H1 (cell line): ENCODE data around the gene TAS2R3. TPM values are rescaled to one million over a fixed set of nuclear protein-coding genes. Genes with fewer than 3 reads are reported as not detected.
A peak's percentile ranks its signal among the peaks of the same experiment; 100 is the strongest.

ENCODE experiments used
- ATF2 ChIP-seq: IDR thresholded peaks from 2 replicates; pipeline ENCODE4 v1.6.1; 2012; ENCODE audit warnings: low read length, inconsistent platforms
- BACH1 ChIP-seq: IDR thresholded peaks from 2 replicates; pipeline ENCODE4 v1.6.1; 2012; ENCODE audit warnings: low read length, improper control_type of control experiment
- BCL11A ChIP-seq, 2 experiments: IDR thresholded peaks; one replicate each; pipeline ENCODE4 v1.6.1; 2011; ENCODE audit warnings: low read depth in 2 of 2, low read length in 2 of 2, mild to moderate bottlenecking in 2 of 2
- CHD1 ChIP-seq: IDR thresholded peaks from 2 replicates; pipeline ENCODE4 v1.6.1; 2012; ENCODE audit warnings: low read depth, low read length, improper control_type of control experiment
- CHD2 ChIP-seq: IDR thresholded peaks from 2 replicates; pipeline ENCODE4 v1.6.1; 2012; ENCODE audit warnings: low read length, improper control_type of control experiment
- CTBP2 ChIP-seq: IDR thresholded peaks from 2 replicates; pipeline ENCODE4 v1.7.0; 2011; ENCODE audit warnings: borderline replicate concordance, mild to moderate bottlenecking, moderate library complexity, mixed read lengths, low read length; ENCODE audit not compliant: insufficient read depth, insufficient read length
- EP300 ChIP-seq, 2 experiments: IDR thresholded peaks; 1 replicate in 1 of 2; 2 replicates in 1 of 2; pipeline ENCODE4 v1.6.1; 2011 to 2012; ENCODE audit warnings: low read depth in 2 of 2, low read length in 2 of 2, mild to moderate bottlenecking in 2 of 2, borderline replicate concordance in 1 of 2, inconsistent platforms in 1 of 2, moderate library complexity in 1 of 2
- POLR2AphosphoS5 ChIP-seq: IDR thresholded peaks from 2 replicates; pipeline ENCODE4 v1.6.1; 2011; ENCODE audit warnings: low read depth, low read length
- POU5F1 ChIP-seq: IDR thresholded peaks from 2 replicates; pipeline ENCODE4 v1.6.1; 2011; ENCODE audit warnings: low read depth, mild to moderate bottlenecking, low read length, moderate library complexity
- RAD21 ChIP-seq, 2 experiments: IDR thresholded peaks in 1 of 2; conservative IDR thresholded peaks in 1 of 2; 2 replicates each; pipeline ENCODE4 v1.6.1; 2011; ENCODE audit warnings: low read depth in 2 of 2, low read length in 2 of 2, improper control_type of control experiment in 1 of 2, inconsistent platforms in 1 of 2, mild to moderate bottlenecking in 1 of 2, moderate library complexity in 1 of 2
- RBBP5 ChIP-seq: IDR thresholded peaks from 2 replicates; pipeline ENCODE4 v1.7.1; 2012; ENCODE audit warnings: low read depth, mild to moderate bottlenecking, inconsistent platforms, low read length, moderate library complexity, borderline replicate concordance
- SIN3A ChIP-seq, 2 experiments: IDR thresholded peaks in 1 of 2; conservative IDR thresholded peaks in 1 of 2; 2 replicates each; pipeline ENCODE4 v1.6.1; 2011 to 2012; ENCODE audit warnings: low read length in 2 of 2, improper control_type of control experiment in 1 of 2, low read depth in 1 of 2, mild to moderate bottlenecking in 1 of 2
- SIRT6 ChIP-seq: IDR thresholded peaks from one replicate; pipeline ENCODE4 v1.7.1; 2012; ENCODE audit warnings: low read length, inconsistent platforms
- SP1 ChIP-seq: IDR thresholded peaks from 2 replicates; pipeline ENCODE4 v1.6.1; 2011; ENCODE audit warnings: low read depth, low read length
- polyA plus RNA-seq, 7 experiments: library from polyadenylated mRNA; depleted of rRNA in 3 of 7; stranded (reverse) in 5 of 7; unstranded in 2 of 7; fragments of >200 nt in 5 of 7; fragments of 200-250 nt in 2 of 7; gene quantifications; 1 replicate in 5 of 7; 2 replicates in 1 of 7; 4 replicates in 1 of 7; pipeline versions ENCODE4 v1.2.1 to v1.2.3, GENCODE V29; 2011 to 2013; ENCODE audit warnings: missing spikeins in 2 of 7, mixed read lengths in 2 of 7
- total RNA-seq: library from RNA; stranded (reverse); fragmentation: NEBNext Ultra II Directional; extraction: Animal tissue kit (Norgen Biotek cat#: 25700); gene quantifications from 2 replicates; pipeline ENCODE4 v1.2.1, GENCODE V29; 2021
- TF ChIP-seq, protein P1 (sequence below): IDR thresholded peaks from 2 replicates; pipeline ENCODE4 v1.6.1; 2011; ENCODE audit warnings: low read depth, mild to moderate bottlenecking, low read length; ENCODE audit not compliant: insufficient read depth
- TF ChIP-seq, protein P2 (sequence below): IDR thresholded peaks from 2 replicates; pipeline ENCODE4 v1.6.1; 2011; ENCODE audit warnings: low read length, improper control_type of control experiment

TAS2R3 gene
- total and polyA plus RNA-seq, 2 of the 8 experiments (the other 6 are each of a cell fraction or from before 2014, with no cell fraction given) = 0.48 to 0.99 TPM

DNA sequence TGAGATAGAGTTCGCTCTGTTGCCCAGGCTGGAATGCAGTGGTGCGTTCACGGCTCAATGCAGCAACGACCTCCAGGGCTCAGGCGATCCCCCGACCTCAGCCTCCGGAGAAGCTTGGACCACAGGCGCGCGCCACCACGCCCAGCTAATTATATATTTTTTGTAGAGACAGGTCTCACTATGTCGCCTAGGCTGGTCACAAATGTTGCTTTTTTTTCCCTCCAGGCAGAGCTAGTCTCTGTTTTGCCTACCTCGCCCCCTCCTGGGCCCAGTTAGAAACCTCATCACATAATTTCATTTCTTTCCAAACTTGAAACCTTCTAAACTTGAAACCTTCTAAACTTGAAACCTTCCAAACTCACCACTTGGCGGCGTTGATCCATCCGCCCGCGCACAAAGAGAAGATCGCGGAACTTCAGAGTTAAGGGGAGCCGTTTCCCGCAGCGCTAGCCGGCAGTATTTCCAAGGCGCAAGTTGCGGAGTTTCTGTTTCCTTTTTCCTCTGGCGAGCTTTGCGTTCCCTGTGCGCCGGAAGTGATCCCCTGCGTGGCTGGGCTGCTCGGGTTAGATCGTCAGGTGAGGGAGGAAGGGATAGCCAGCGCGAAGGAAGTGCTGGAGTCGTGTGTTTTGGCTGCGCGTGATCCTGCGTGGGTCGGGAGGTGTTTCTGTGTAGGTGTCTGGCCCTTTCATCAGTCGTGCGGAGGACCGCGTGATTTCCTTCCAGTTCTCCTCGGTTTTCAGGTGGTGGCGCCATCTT lies 25.9 kb upstream of the TAS2R3 start, which contains the start of gene SSBP1 (continued):
- TF ChIP-seq ATF2 (peak; percentile 84), POU5F1 (no peak), BCL11A (IDR thresholded peaks at IDR 0.05; ENCODE audit: low read depth in 2 of 2, low read length in 2 of 2) (no peak), CTBP2 (no peak), CHD2 (peak; percentile 62), SIN3A (conservative IDR thresholded peaks at IDR 0.05 in 1 of 2, IDR thresholded peaks at IDR 0.05 in 1 of 2; ENCODE audit: low read depth in 1 of 2, low read length in 2 of 2) (peak in 1 of 2 experiments; percentile 95; a peak in 2 of 4 replicates), CHD1 (no peak), SP1 (peak; percentile 86), EP300 (IDR thresholded peaks at IDR 0.05; ENCODE audit: borderline replicate concordance in 1 of 2, low read depth in 2 of 2, low read length in 2 of 2) (peak; percentile 30 to 89), RBBP5 (peak; percentile 97; the same call in 1 of the 2 replicates), BACH1 (peak; percentile 46; the same call in 1 of the 2 replicates), POLR2AphosphoS5 (peak; percentile 99), SIRT6 (no peak), RAD21 (IDR thresholded peaks at IDR 0.05 in 1 of 2, conservative IDR thresholded peaks at IDR 0.05 in 1 of 2; ENCODE audit: low read depth in 2 of 2, low read length in 2 of 2) (peak; percentile 27 to 40; a peak in 2 of 4 replicates)
- TF ChIP-seq, protein P1, sequence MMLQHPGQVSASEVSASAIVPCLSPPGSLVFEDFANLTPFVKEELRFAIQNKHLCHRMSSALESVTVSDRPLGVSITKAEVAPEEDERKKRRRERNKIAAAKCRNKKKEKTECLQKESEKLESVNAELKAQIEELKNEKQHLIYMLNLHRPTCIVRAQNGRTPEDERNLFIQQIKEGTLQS = no peak
- TF ChIP-seq, protein P2, sequence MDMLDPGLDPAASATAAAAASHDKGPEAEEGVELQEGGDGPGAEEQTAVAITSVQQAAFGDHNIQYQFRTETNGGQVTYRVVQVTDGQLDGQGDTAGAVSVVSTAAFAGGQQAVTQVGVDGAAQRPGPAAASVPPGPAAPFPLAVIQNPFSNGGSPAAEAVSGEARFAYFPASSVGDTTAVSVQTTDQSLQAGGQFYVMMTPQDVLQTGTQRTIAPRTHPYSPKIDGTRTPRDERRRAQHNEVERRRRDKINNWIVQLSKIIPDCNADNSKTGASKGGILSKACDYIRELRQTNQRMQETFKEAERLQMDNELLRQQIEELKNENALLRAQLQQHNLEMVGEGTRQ = 0 out of 2 replicates have a peak, but pooled peaks have one; percentile 17
